K562 (cell line): ENCODE results near the gene BEST1.
"Not testable (repeated sequence)": the region's sequence is repeated elsewhere in the genome, so short reads cannot be mapped to it uniquely, and the experiment has no call there.

Source experiments
- EZH2 ChIP-seq: IDR thresholded peaks from 2 replicates; pipeline ENCODE4 v1.6.1; 2012; ENCODE audit warnings: low read depth, mild to moderate bottlenecking, inconsistent platforms, low read length, borderline replicate concordance
- HLTF ChIP-seq: fragments of 450-650 bp; IDR thresholded peaks from 2 replicates; pipeline ENCODE4 v1.6.1; 2016
- HNRNPUL1 ChIP-seq: fragments of 200-400 bp; formaldehyde crosslinking; IDR thresholded peaks from 2 replicates; pipeline ENCODE4 v1.6.1; 2017; ENCODE audit warnings: low read length
- ZSCAN29 ChIP-seq: fragments of 450-650 bp; IDR thresholded peaks from 2 replicates; pipeline ENCODE4 v1.6.1; 2017
- TF ChIP-seq, protein P1 (sequence below): fragments of 250-450 bp; sonication (Bioruptor Pico); IDR thresholded peaks from 2 replicates; pipeline ENCODE4 v1.8.0; 2021; ENCODE audit warnings: moderate library complexity, mild to moderate bottlenecking, inconsistent platforms

DNA sequence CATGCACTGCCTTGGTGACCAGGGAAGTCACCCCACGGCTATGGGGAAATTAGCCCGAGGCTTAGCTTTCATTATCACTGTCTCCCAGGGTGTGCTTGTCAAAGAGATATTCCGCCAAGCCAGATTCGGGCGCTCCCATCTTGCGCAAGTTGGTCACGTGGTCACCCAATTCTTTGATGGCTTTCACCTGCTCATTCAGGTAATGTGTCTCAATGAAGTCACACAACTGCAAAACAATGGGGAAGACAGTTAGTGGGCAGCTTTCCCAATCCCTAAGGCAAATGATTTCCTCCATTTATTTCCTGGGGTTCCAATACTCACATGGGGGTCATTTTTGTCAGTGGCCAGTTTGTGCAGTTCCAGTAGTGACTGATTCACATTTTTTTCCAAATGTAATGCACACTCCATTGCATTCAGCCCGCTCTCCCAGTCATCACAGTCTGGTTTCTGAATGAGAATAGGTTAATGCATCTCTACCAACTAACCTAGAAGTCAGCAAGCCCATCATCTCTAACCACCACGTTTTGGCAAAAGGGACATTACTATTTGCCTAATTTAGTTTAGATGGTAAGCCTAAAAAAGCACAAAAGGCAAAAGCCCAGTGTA lies 14.6 kb downstream of the BEST1 start:
- not testable (repeated sequence) for TF ChIP-seq HNRNPUL1, HLTF, EZH2, ZSCAN29
- TF ChIP-seq, protein P1, sequence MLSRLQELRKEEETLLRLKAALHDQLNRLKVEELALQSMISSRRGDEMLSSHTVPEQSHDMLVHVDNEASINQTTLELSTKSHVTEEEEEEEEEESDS (CRISPR knock-in tag) = not testable (repeated sequence)
